Measurements from ENCODE around the gene TRAIP. TPM values are rescaled to one million over a fixed set of nuclear protein-coding genes. Genes with fewer than 3 reads are reported as not detected.

TRAIP gene
- total RNA-seq, 2 donors from 2014 or later, result 2.8 to 7.7 TPM

DNA sequence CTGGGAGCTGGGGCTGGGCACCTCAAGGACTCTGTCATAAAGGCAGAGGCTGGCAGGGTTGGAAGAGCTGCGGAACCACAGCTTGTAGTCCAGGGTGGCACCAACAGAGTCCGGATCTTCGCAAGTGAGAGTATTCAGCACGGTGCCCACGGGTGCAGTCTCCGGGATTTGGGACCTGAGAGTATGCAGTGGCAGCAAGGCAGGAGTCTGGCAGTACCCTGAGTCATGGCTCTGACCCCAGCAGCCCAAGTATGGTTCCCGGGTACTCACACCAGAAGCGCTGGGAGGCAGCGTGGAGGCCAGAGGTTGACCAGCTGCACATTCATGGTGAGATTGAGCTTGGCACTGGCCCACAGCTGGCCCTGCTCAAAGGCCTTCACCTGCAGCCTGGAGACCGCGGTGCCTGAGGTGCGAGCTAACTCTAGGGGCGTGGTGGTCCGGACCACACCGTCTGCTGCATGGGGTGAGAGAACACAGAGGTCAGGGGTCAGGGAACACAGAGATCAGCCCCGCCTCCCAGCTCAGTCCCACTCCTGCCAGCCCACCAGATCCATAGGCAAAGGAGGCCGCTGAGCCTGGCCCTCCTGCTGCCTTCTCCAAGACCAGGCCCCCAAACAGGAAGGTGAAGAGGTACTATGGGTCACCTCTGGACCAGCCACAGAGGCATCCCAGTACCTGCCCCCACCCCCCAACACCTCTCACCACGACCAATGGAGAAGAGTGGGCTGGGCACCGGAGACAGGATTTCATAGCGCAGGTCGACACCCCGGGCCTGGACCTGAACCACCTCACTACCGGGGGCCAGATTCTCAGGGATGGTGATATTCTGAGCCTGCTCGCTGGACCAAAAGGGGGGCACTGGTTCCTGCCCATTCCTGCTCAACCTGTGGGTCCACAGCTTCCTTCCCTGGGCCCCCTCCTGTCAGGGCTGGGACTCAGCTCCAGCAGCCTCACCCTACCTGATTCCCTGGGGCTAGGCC is 61.1 kb downstream of the TRAIP start:
- Histone ChIP-seq H3K4me3 (no peak overlapping the region), H3K9me3 (no peaks in the 10 kb centered on the region), H3K27me3 (replicated peaks; ENCODE audit: insufficient read depth) (no peaks in the 10 kb centered on the region), H3K36me3 (no peaks in the 10 kb centered on the region), H3K27ac (no peak overlapping the region), H3K4me1 (replicated peaks) (no peaks in the 10 kb centered on the region)
- intact Hi-C loops (cut with DNase I), result no loop called here
- 83% methylated on average over 21 of the region's 24 CpGs for WGBS
- no peak for DNase-seq (ENCODE audit: low spot score)
- TF ChIP-seq POLR2AphosphoS5 (IDR thresholded peaks at IDR 0.05) (no peak), CTCF (IDR thresholded peaks at IDR 0.05) (no peak), POLR2A (IDR thresholded peaks at IDR 0.05) (no peak)

- intact Hi-C loops (cut with DNase I), result no loop called here
- Histone ChIP-seq H3K4me1 (replicated peaks) (no peaks in the 10 kb centered on the region), H3K27me3 (replicated peaks; ENCODE audit: insufficient read depth) (no peaks in the 10 kb centered on the region), H3K36me3 (no peaks in the 10 kb centered on the region), H3K9me3 (no peaks in the 10 kb centered on the region), H3K4me3 (no peak overlapping the region), H3K27ac (no peak overlapping the region)
- WGBS, result 86% methylated on average over 4 of the region's 4 CpGs
- no peak for TF ChIP-seq POLR2A (IDR thresholded peaks at IDR 0.05)
- TF ChIP-seq CTCF (IDR thresholded peaks at IDR 0.05), result no peak
- no peak for TF ChIP-seq POLR2AphosphoS5 (IDR thresholded peaks at IDR 0.05)
- DNase-seq (ENCODE audit: low spot score), result no peak
Observed at GRCh38 chr3:49794431-49794830, 61.9 kb downstream of the TRAIP start.

GRCh38 chr3:49793486-49794085 is 62.8 kb downstream of the TRAIP start:
- 98% methylated on average over 13 of the region's 13 CpGs for WGBS
- TF ChIP-seq CTCF (IDR thresholded peaks at IDR 0.05) (no peak), POLR2A (IDR thresholded peaks at IDR 0.05) (no peak), POLR2AphosphoS5 (IDR thresholded peaks at IDR 0.05) (no peak)

DNA sequence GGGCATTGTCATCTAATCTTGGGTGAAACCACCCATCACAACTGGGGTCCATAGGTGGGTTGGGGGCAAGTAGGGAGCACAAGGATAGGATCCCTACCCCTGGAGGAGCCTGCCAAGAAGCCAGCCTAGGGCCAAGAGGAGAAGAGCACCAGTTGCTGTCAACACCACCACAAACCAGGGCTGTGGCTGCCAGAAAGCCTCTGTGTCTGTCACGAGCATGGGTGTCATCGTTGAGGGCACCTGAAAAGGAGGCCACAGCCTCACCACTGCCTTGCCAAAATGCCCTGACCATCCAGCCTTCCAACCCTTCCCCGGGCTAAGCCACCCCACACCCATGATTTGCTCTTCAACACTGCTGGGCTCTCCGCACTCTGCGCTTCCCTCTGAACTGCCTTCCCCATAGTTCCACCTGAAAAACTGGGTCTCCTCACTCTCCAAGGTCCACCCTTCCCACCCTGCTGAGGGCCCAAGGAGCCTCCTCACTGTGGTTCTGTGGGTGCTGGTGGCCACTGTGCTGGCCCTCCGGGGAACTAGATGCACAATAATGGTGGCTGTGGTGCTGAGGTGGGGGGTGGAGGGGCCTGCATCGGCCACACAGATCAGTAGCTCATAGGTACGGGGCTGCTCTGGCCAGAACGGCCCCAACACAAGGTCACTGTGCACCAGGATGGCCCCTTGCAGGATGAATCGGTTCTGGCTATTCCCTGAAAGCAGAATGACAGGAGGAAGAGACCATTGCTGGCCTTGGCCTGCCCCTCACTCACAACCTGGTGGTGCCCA is 63.8 kb downstream of the TRAIP start:
- 92% methylated on average over 10 of the region's 10 CpGs for WGBS

More at GRCh38 chr3:49793486-49794085, 62.8 kb downstream of the TRAIP start:
- Histone ChIP-seq H3K9me3 (no peaks in the 10 kb centered on the region), H3K36me3 (no peaks in the 10 kb centered on the region), H3K27me3 (replicated peaks; ENCODE audit: insufficient read depth) (no peaks in the 10 kb centered on the region), H3K4me1 (replicated peaks) (no peaks in the 10 kb centered on the region), H3K27ac (no peak overlapping the region), H3K4me3 (no peak overlapping the region)
- intact Hi-C loops (cut with DNase I), result no loop called here
- no peak for DNase-seq (ENCODE audit: low spot score)

More for the DNA sequence above, 63.8 kb downstream of the TRAIP start:
- Histone ChIP-seq H3K27ac (no peak overlapping the region), H3K4me1 (replicated peaks) (no peaks in the 10 kb centered on the region), H3K36me3 (no peaks in the 10 kb centered on the region), H3K9me3 (no peaks in the 10 kb centered on the region), H3K4me3 (no peak overlapping the region), H3K27me3 (replicated peaks; ENCODE audit: insufficient read depth) (no peaks in the 10 kb centered on the region)
- TF ChIP-seq CTCF (IDR thresholded peaks at IDR 0.05), result no peak
- TF ChIP-seq POLR2AphosphoS5 (IDR thresholded peaks at IDR 0.05), result no peak
- no peak for TF ChIP-seq POLR2A (IDR thresholded peaks at IDR 0.05)
- intact Hi-C loops (cut with DNase I), result no loop called here
- no peak for DNase-seq (ENCODE audit: low spot score)

All from prostate gland (tissue), 2 donors.